ENCODE results near the gene SETD1B.
"Not testable (repeated sequence)": the region's sequence is repeated elsewhere in the genome, so short reads cannot be mapped to it uniquely, and the experiment has no call there.

Gene SETD1B

DNA sequence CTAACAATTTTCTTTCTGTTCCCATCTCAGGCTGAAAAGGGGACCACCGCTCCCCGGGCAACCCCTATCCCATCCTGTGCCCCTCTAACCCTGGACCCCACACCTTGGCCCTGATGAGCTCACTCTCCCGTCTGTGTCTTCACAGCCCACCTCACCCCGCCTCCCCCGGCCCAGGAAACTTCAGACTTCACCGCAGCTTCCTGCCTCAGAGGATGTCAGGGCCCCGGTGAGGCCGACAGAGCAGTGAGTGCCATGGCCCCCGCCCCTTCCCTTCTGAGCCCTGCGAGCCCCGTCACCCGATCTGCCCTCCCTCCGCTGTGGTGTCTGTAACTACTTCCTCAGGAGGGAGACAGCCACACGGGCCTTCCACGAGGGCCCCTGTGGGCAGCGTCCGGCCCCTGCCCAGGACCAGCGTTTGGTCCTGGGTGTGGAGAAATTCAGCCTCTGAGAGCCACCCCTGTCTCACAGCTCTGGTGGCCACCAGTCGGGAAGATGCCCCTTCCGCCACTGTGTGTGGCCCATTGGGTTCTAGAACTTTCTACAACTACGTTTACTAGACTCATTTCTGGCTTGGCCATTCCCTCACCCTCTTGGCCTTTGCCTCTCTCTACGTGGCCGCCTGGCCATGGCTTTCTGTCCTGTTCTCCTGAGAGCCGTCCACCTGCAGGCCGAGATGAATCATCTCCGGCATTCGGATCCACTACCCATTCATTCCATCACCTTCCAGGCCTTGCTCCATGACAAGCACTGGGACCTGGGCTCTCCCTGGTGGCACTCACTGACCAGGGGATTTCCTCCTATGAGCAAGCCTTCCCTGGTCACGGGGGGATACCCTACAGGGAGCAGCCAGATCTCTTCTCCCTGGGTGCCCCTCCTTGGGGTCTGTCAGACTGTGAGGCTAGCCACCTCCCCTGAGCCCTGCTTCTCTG lies 13.7 kb upstream of the SETD1B start:
- peak overlapping the region; percentile 96 for H3K4me3 Mint-ChIP-seq
- H3K9me3 Mint-ChIP-seq = no peaks in the 10 kb centered on the region
- H3K4me1 Mint-ChIP-seq = peaks cover 76% of the 10 kb centered on the region
- H3K27me3 Mint-ChIP-seq = no peaks in the 10 kb centered on the region
- peaks cover 14% of the 10 kb centered on the region for H3K36me3 Mint-ChIP-seq
- peak overlapping the region; percentile 99 for H3K27ac Mint-ChIP-seq

DNA sequence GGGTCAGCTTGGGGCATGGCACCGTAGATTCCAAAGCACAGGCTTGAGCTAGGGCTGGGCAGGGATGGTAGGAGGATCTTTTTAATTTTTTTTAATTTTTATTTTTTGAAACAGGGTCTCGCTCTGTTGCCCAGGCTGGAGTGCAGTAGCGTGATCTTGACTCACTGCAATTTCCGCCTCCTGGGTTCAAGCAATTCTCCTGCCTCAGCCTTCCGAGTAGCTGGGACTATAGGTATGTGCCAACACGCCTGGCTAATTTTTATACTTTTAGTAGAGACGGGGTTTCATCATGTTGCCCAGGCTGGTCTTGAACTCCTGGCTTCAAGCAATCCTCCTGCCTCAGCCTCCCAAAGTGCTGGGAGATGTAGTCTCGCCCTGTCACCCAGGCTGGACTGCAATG lies 13.0 kb upstream of the SETD1B start:
- Mint-ChIP-seq H3K36me3 (peaks cover 14% of the 10 kb centered on the region), H3K27ac (peak overlapping the region; percentile 99), H3K4me3 (peak overlapping the region; percentile 96), H3K4me1 (peaks cover 76% of the 10 kb centered on the region)
- not testable (repeated sequence) for H3K9me3 Mint-ChIP-seq, H3K27me3 Mint-ChIP-seq

DNA sequence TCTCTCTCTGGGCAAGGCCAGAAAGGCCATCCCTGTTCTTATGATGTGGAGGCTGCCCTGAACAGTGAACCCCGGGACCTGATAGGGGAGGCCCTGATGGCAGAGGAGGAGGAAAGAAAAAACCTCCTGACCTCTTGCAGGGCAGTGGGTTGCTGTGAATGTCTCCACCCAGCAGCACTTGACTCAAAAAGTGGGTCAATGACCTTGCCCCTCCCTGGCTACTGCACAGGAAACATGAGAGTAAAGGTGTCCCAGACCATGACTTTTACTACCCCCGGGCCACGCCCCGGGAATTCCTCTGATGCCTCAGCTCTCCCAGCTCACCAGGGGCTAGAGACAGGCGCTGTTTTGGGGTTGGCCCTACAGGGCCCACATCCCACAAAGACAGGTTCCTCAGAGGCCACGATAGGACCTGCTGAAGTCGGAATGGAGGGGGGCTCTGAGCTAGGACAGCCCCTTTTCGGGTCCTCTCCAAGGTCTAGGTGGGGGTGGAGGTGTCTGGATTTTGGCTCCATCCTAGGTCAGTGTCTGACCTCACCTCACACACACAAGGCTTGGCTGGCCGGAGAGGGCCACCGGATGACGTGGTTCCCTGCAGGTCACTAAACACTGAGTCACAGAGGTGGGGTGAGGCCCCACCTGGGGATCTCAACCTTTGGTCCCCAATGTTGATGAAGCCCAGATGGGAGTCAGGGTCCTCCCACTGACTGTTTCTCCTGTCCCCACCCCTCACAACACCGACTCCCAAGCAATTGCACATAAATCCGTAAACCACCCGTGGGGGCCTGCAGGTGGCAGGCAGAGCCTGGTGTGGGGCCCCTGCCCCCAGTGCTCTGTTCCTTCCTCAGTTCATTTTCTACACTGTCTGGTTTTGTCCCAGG lies 11.9 kb upstream of the SETD1B start:
- peaks cover 12% of the 10 kb centered on the region for H3K36me3 Mint-ChIP-seq

DNA sequence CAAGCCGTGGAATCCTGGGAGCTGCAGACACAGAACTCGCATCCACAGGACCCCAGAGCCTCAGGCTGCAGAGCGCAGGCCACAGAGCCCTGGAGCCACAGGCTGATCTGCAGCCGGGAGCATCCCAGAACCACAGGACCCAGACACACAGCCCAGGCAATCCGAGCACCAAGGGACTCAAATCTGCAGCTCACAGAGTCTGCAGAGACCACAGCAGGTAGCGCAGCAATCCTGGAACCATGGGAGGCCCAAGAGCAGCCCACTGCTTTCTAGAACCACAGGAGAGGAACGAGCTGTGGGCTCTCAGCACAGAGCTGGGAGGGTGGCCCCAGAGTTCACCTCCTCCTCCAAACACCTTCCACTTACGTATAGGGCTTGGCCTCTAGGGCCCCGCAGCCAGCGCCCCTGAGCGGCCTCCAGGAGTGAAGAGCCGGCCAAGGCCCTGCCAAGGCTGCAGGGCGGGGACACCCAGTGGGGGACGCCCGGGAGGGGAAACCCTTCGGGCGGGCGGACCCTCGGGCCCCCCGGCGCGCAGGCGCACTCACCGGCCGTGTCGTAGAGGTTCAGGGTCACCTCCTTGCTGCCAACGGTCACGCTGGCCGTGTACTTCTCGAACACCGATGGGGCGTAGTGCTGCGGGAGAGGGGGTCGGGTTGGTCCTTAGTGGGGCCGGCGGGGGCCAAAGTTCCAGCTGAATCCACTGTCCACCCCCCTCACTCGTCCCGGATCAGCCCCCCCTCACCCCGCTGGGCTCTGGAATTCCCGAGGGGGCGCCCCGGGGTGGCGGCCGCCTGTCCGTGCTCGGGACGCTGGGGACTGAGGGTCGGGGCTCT lies 11.0 kb upstream of the SETD1B start:
- Mint-ChIP-seq H3K27me3 (no peaks in the 10 kb centered on the region), H3K27ac (peak overlapping the region; percentile 85), H3K4me3 (peak overlapping the region; percentile 96), H3K4me1 (peaks cover 65% of the 10 kb centered on the region), H3K9me3 (no peaks in the 10 kb centered on the region), H3K36me3 (peaks cover 10% of the 10 kb centered on the region)

More for the DNA sequence above, 11.9 kb upstream of the SETD1B start:
- no peaks in the 10 kb centered on the region for H3K9me3 Mint-ChIP-seq
- H3K27me3 Mint-ChIP-seq = no peaks in the 10 kb centered on the region
- peak overlapping the region; percentile 85 for H3K27ac Mint-ChIP-seq
- H3K4me1 Mint-ChIP-seq = peaks cover 68% of the 10 kb centered on the region
- H3K4me3 Mint-ChIP-seq = peak overlapping the region; percentile 96

DNA sequence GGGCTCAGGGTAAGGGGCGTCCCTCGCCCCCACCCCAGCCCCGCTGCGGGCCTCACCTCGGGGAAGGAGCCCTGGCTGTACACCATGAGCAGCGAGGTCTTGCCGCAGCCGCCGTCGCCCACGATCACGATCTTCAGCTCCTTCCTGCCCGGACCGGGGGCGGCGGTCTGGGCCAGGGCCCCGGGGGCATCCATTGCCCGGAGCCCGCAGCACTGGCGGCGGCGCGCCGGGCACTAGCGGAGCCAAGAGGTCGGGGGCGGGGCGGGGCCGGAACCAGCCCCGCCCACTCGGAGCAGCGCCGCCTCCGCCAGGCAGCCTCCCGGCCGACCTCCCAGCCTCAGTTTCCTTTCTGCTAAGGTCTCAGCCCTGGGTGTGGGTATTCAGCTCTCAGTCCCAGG lies 10.4 kb upstream of the SETD1B start, which contains the start of gene RHOF:
TSS of gene RHOF (minus strand) at position 249 of the 398 bp plus-strand sequence. CDS start at position 194, 55 bp downstream.
- H3K4me3 Mint-ChIP-seq = peak within 1 kb of the TSS; percentile 96
- H3K9me3 Mint-ChIP-seq = no peaks in the 10 kb centered on the region
- H3K27ac Mint-ChIP-seq = peak within 1 kb of the TSS; percentile 93
- peaks cover 10% of the 10 kb centered on the region for H3K36me3 Mint-ChIP-seq
- H3K4me1 Mint-ChIP-seq = peaks cover 63% of the 10 kb centered on the region
- H3K27me3 Mint-ChIP-seq = no peaks in the 10 kb centered on the region

DNA sequence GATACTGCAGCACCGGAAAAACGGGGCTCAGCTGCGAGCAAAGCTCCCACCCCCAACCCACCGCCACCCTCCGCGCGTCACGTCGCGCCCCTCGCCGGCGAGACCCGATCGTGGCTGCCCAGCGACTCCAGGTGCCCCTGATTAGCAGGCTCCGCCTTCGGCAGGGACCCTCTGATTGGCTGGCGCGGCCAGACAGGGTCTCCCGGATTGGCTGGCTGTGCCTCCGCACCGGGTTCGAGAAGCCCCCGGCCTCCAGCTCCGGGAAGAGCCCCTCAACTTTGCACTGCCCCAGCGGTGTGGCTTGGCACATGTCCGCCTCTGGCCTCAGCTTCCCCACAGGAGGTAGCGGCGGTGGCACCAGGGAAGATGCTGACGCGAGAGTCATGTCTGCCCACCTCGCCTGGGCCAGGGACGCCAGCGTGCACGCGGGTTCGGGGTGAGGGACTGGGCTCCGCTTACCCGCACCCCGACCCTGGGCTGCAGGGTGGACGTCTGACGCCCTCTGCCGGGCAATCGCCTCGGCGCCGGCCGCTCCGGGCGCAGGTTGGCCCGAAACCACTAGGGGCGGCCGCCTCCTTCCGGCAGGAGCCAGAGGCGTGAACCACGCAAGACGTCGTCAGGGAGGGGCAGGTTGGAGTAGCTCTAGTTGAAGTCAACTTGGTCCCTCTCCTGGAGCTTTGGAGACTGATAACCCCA lies 9.8 kb upstream of the SETD1B start:
- Mint-ChIP-seq H3K4me1 (peaks cover 63% of the 10 kb centered on the region), H3K9me3 (no peaks in the 10 kb centered on the region), H3K36me3 (peaks cover 10% of the 10 kb centered on the region)

DNA sequence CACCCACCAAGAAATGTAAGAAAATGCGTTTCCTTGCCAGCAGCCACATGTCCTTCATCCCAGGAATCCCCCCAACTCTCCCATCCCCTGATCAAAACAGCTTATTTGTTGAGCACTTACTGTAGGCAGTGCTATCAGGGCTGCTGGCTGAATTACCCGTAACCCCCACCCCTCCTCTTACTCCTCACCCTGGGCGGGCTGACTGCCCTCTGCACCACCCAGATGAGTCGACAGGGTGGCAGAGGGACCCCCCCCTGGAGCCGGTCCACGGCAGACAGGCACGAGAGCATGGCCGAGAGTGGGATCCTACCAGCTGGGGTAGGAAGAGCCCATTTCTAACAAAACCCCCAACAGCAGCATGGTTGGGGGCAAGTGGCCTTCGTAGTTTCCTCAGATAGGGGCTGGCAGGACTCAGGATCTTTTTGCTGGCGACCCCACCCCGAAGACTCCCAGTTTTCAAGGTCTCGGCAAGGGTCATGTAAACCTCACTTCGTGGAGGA lies 9.2 kb upstream of the SETD1B start:
- Mint-ChIP-seq H3K36me3 (peaks cover 10% of the 10 kb centered on the region), H3K4me1 (peaks cover 63% of the 10 kb centered on the region), H3K27me3 (no peaks in the 10 kb centered on the region), H3K4me3 (peak overlapping the region; percentile 83), H3K27ac (peak overlapping the region; percentile 93), H3K9me3 (no peaks in the 10 kb centered on the region)

More for the DNA sequence above, 9.8 kb upstream of the SETD1B start:
- H3K27ac Mint-ChIP-seq = peak overlapping the region; percentile 93
- no peaks in the 10 kb centered on the region for H3K27me3 Mint-ChIP-seq
- peak overlapping the region; percentile 83 for H3K4me3 Mint-ChIP-seq

DNA sequence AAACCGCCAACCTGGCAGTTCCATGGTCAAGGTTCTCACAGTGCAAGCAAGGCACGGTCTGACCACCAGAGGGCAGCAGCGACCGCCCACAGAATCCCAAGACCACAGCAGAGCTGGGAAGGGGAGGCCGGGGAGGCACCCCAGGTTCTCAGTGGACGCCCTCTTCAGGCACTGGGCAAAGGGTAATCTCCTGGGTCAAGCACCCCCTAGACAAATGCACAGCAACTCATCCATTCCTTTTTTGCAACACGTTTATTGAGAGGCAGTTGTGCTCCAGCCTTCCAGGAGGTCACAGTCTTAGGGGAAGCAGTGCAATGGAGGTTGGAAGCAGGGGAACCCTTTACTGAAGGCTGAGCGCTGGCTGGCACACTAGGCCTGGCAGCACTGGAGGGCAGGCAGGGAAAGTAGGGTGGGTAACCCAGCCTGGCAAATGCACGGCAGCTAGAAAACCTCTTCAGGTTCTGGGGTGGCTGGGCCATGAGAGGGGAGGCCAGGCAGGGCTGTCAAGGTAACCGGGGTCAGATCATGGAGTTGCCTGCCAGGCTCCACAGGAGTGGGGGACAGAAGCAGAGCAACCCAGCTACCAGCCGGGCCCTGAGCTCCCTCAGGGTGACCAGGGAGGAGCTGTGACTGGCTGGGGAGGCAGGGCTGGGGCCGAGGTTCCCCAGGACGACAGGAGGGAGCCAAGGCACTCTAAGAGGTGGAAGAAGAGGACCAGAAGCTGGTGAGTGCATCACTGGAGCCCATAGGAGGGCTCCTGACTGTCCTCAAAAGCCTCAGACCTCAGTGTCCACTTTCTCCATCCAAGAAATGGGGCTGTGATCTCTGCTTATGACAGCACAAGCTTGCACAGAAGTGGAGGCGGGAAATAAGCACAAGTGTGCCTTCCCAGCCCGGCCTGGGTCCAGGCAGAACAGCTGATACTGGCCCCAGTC lies 8.5 kb upstream of the SETD1B start:
- Mint-ChIP-seq H3K9me3 (no peaks in the 10 kb centered on the region), H3K36me3 (peaks cover 7% of the 10 kb centered on the region), H3K4me1 (peaks cover 56% of the 10 kb centered on the region), H3K4me3 (peak overlapping the region; percentile 83), H3K27ac (peak overlapping the region; percentile 83), H3K27me3 (no peaks in the 10 kb centered on the region)

DNA sequence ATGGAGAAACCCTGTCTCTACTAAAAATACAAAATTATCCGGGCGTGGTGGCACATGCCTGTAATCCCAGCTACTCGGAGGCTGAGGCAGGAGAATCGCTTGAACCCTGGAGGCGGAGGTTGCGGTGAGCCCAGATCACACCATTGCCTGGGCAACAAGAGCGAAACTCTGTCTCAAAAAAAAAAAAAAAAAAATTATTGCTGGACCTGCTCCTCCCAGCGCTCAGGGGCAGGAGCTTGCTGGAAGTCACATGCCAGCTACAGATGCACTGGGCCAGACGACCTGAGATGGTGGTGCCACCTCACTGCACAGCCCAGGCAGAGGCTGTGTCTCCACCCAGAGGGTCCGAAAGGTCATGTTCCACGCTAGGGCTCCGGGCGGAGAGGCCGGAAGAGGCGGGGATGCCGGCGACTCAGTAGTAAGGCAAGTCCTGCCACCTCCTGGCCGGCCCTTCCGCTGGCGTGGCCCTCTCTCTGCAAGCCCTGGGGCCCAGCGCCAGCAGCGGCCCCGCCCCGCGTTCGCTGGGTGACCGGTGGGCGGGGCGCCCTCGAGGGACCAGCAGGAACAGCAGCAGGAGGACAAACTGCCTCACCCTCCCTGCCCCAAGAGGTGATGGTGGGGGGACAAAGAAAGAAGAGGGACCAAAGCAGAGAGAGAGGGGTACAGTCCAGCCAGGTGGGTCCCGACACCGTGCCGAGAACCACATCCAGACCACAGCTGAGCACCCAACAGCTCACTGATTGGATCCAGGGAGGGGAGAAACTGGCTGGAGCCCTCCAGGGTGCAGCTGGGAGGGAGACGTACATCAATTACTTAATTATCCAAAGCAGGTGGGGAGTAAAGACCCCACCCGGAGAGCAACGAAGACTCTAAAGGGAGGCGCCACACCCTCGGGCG lies 6.7 kb upstream of the SETD1B start:
- H3K27ac Mint-ChIP-seq = peak overlapping the region; percentile 90
- H3K4me1 Mint-ChIP-seq = peaks cover 43% of the 10 kb centered on the region
- H3K27me3 Mint-ChIP-seq = no peaks in the 10 kb centered on the region
- no peaks in the 10 kb centered on the region for H3K36me3 Mint-ChIP-seq
- peak overlapping the region; percentile 67 for H3K4me3 Mint-ChIP-seq
- H3K9me3 Mint-ChIP-seq = no peaks in the 10 kb centered on the region

DNA sequence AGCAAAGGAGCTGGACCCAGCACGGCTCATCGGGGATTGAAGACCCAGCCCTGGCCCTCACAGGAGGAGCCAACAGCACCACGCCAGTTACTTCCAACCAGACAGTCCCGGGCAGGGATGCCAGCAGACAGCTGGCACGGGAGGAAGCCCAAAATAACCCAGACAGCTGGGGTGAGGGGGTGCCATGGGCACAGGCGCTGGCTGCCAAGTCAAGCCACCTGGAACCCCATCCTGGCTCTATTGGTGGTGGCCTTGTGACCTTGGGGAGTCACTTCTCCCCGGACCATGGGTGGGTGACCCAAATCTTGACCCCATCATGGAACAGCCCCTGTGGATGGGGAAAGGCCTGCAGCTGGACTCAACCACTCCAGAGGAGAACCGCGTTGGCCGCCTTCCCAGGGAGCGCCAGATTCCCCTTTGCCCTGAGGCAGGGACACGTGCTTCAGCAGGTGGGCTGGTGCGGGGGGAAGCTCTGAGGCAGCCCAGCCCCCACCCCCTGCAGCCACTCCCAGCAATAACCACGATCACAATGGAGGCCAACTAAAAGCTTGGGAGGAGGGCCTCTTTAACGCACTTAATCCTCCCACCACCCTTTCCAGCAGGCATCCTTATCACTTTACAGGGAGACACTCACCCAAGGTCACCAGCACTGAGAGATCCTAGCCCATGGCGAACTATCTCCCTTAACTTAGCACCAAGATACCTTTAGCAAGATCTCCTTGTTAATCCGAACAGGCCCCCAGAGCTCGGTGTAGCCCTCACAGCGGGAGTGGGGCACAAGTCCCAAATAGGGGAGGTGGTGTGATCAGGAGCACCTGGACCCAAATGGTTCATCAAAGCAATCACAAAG lies 5.6 kb upstream of the SETD1B start:
- H3K4me3 Mint-ChIP-seq = peak overlapping the region; percentile 84
- no peaks in the 10 kb centered on the region for H3K36me3 Mint-ChIP-seq
- peaks cover 42% of the 10 kb centered on the region for H3K4me1 Mint-ChIP-seq

DNA sequence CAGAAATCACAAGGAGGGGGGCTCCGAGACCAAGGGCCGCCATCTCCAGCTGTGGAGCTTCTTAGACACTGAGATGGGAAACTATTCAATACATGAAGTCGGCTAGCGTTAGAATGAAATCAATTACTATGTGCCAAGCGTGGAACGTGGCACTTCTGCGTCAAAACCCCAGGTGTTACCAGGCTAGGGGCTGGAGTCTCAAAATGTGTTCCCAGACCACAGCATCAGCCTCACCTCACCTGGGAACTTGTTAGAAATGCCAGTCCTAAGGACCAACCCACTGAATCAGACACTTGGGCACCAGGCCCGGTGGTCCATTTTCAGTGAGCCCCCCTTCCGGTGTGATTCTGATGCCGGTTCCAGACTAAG lies 5.0 kb upstream of the SETD1B start:
- Mint-ChIP-seq H3K27me3 (no peaks in the 10 kb centered on the region), H3K36me3 (no peaks in the 10 kb centered on the region), H3K4me1 (peaks cover 42% of the 10 kb centered on the region), H3K9me3 (no peaks in the 10 kb centered on the region), H3K27ac (peak overlapping the region; percentile 94), H3K4me3 (peak overlapping the region; percentile 84)

More for the DNA sequence above, 5.6 kb upstream of the SETD1B start:
- Mint-ChIP-seq H3K27ac (peak overlapping the region; percentile 94), H3K9me3 (no peaks in the 10 kb centered on the region), H3K27me3 (no peaks in the 10 kb centered on the region)

Measured in activated naive CD4-positive, alpha-beta T cell treated with anti-CD3 and anti-CD28 coated beads, Interleukin-2, amount 50 U/mL, for 24 hours (primary cell).